Transverse colon (tissue), 3 donors: ENCODE results near the gene CSNK1D.

Source experiments
- POLR2A ChIP-seq: fragments of 450-650 bp; IDR thresholded peaks from one replicate; pipeline ENCODE4 v1.6.1; 2016; ENCODE audit warnings: antibody characterized with exemption, mild to moderate bottlenecking, moderate library complexity
- POLR2AphosphoS5 ChIP-seq, 3 donors: sonication (generic); formaldehyde crosslinking; IDR thresholded peaks; one replicate each; pipeline ENCODE4 v1.6.1; 2016; ENCODE audit warnings: antibody characterized with exemption in 3 of 3

DNA sequence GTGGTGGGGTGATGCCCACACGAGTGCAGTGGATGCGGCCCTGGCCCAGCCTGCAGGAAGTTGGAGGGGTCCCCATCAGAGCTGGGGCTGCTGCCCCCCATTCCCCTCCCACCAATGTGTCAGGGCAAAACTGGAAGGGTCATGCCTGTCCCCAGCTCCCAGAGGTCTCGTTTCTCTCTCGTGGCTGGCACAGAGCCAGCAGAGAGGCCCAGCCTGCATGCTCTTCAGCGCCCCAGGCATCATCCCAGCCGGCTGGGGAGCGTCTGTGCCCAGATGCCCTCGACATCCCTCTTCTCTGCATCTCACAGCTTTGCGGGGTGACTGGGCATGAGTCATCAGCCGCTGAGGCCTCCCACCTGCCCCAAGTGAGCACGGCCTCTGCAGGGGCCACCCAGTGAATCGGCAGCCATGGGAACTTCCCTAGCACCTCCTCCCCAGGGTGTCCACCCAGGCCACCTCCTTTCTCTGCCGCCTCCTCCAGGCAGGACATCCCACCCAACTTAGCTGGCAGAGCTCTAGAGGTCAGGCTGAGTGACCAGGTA lies 9.8 kb upstream of the CSNK1D start:
- no peak for TF ChIP-seq POLR2AphosphoS5 (IDR thresholded peaks at IDR 0.05)
- no peak for TF ChIP-seq POLR2A
